Thoracic aorta (tissue), 2 donors: Measurements from ENCODE around the gene TMX2. TPM values are rescaled to one million over a fixed set of nuclear protein-coding genes. Genes with fewer than 3 reads are reported as not detected.
"Not testable (repeated sequence)": the region's sequence is repeated elsewhere in the genome, so short reads cannot be mapped to it uniquely, and the experiment has no call there.

Source experiments
- ATAC-seq: fragments of 150-250 bp; one replicate; pipeline ENCODE4 v1.8.0; 2017; ENCODE audit warnings: low read depth; ENCODE audit not compliant: insufficient number of reproducible peaks, low FRiP score
- DNase-seq: peaks from one replicate; pipeline ENCODE4 v3.0.0-alpha.2; 2020; ENCODE audit warnings: low spot score
- H3K27ac ChIP-seq, 2 donors: fragments of 200-600 bp; sonication (generic); 1 replicate in 1 of 2; 2 replicates in 1 of 2; pipeline ENCODE4 v1.5.1; 2016; ENCODE audit warnings: mild to moderate bottlenecking in 2 of 2, moderate library complexity in 2 of 2
- H3K27me3 ChIP-seq: fragments of 200-600 bp; sonication (generic); replicated peaks from 2 replicates; pipeline ENCODE4 v1.6.0; 2016; ENCODE audit warnings: mild to moderate bottlenecking; ENCODE audit not compliant: insufficient read depth
- H3K36me3 ChIP-seq: fragments of 200-600 bp; sonication (generic); one replicate; pipeline ENCODE4 v1.5.1; 2016
- H3K4me1 ChIP-seq, 2 donors: fragments of 200-600 bp; sonication (generic); 1 replicate in 1 of 2; 2 replicates in 1 of 2; pipeline versions ENCODE4 v1.5.1 to v1.6.0; 2016; ENCODE audit warnings: low read depth in 2 of 2, mild to moderate bottlenecking in 1 of 2; ENCODE audit not compliant: control insufficient read depth in 1 of 2
- H3K4me3 ChIP-seq: fragments of 200-600 bp; sonication (generic); 2 replicates; pipeline ENCODE4 v1.5.1; 2016; ENCODE audit warnings: mild to moderate bottlenecking
- H3K9me3 ChIP-seq: fragments of 200-600 bp; sonication (generic); 2 replicates; pipeline ENCODE4 v1.5.1; 2016
- CTCF ChIP-seq: fragments of 200-600 bp; sonication (generic); IDR thresholded peaks from one replicate; pipeline ENCODE4 v1.5.1; 2019; ENCODE audit warnings: antibody characterized with exemption
- total RNA-seq, 2 donors: library from RNA; depleted of rRNA; stranded (reverse); fragments of >200 nt; gene quantifications; one replicate each; pipeline versions ENCODE4 v1.1.0 to v1.2.3, GENCODE V29; 2016

The TMX2 gene
- total RNA-seq, 2 donors from 2014 or later, result 47.4 to 57.2 TPM

DNA sequence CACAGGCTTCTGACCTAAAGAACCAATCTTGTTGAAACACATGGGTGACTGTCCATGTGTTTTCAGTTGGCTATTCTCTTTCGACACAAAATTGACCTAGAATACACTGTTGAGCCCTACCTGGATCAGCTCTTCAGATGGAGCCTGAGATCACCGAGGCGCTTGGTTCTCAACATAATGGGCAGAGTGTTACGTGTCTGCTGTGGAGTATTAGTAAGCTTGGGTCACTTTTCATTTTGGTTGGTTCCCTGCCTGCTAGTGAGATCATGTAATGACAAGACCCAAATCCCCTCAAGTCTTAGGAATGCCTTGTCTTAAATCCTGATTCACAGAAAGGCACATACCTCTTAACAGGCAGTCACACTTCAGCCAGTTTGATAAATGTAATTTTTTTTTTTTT, 9.1 kb upstream of the TMX2 start:
- Histone ChIP-seq H3K4me1 (peaks cover 10 to 11% of the 10 kb centered on the region in 2 donors), H3K27me3 (no peaks in the 10 kb centered on the region), H3K9me3 (no peaks in the 10 kb centered on the region), H3K27ac (peak overlapping the region in 1 of 2 donors; percentile 67), H3K36me3 (peaks cover 42% of the 10 kb centered on the region), H3K4me3 (no peak overlapping the region)
- ATAC-seq, result peak; percentile 50
- no peak for DNase-seq
- TF ChIP-seq CTCF, result no peak

DNA sequence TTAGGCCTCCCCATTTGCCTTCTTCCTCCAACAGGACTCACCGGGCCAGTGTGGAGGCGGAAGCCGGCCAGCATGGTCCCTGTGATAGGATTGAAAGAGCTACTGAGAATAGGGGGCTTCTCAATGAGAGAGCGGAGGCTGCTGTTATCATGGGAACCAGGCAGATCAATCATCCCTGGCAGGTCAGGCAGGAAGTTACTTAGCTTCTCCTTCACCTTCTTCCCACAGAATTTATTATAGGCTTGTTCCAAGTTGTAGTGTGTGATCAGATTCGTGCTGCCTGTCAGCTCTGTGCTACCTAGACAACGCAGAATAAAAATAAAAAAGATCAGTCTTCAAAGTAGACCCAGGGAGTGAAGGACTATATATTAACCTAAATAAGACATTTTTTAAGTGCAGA, 7.5 kb upstream of the TMX2 start:
- Histone ChIP-seq H3K27me3 (no peaks in the 10 kb centered on the region), H3K4me3 (no peak overlapping the region), H3K27ac (no peak overlapping the region), H3K36me3 (peaks cover 26% of the 10 kb centered on the region), H3K9me3 (no peaks in the 10 kb centered on the region), H3K4me1 (peaks cover 10 to 11% of the 10 kb centered on the region in 2 donors)
- no peak for TF ChIP-seq CTCF
- ATAC-seq (no peak), DNase-seq (no peak)

- H3K9me3 ChIP-seq, H3K27me3 ChIP-seq, H3K27ac ChIP-seq, DNase-seq, ATAC-seq, H3K4me3 ChIP-seq: not testable (repeated sequence)
- peaks cover 10 to 12% of the 10 kb centered on the region in 2 donors for H3K4me1 ChIP-seq
- peaks cover 23% of the 10 kb centered on the region for H3K36me3 ChIP-seq
Observed at GRCh38 chr11:57705432-57705831, 7.0 kb upstream of the TMX2 start.

- ATAC-seq (no peak), DNase-seq (no peak)
- Histone ChIP-seq H3K4me3 (no peak overlapping the region), H3K36me3 (no peaks in the 10 kb centered on the region), H3K27me3 (no peaks in the 10 kb centered on the region), H3K9me3 (no peaks in the 10 kb centered on the region), H3K4me1 (peaks cover 16 to 32% of the 10 kb centered on the region in 2 donors), H3K27ac (no peak overlapping the region)
- no peak for TF ChIP-seq CTCF
Observed at GRCh38 chr11:57709802-57710367, 2.5 kb upstream of the TMX2 start.

GRCh38 chr11:57711414-57712255, 758 bp upstream of the TMX2 start, which contains the start of gene MED19:
Gene MED19, minus strand, starts transcription at chr11:57712215. Its CDS starts 36 bp downstream, at chr11:57712179.
- Histone ChIP-seq H3K9me3 (no peaks in the 10 kb centered on the region), H3K4me3 (peak within 1 kb of the TSS; percentile 95), H3K4me1 (peaks cover 16 to 33% of the 10 kb centered on the region in 2 donors), H3K27ac (peak within 1 kb of the TSS; percentile 88 to 96), H3K36me3 (no peaks in the 10 kb centered on the region), H3K27me3 (no peaks in the 10 kb centered on the region)
- no peak for TF ChIP-seq CTCF
- peak; percentile 15 for DNase-seq
- peak; percentile 21 for ATAC-seq
